ENCODE data around the gene MCCD1.
"Not testable (repeated sequence)": the region's sequence is repeated elsewhere in the genome, so short reads cannot be mapped to it uniquely, and the experiment has no call there.

Gene MCCD1

DNA sequence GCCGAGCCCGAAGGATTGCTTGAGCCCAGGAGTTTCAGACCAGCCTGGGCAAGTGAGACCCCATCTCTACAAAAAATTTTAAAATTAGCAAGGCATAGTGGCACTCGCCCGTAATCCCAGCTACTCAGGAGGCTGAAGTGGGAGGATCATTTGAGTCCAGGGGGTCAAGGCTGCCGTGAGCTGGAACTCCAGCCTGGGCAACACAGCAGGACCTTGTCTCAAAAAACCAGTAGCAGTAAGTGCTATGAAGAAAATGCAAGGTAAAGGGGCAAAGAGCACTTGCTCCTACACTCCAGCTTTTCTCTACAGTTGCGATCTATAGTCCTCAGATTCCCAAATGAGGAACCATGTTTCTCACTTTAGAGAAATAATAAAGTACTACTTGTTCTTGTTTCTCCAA, 14.9 kb downstream of the MCCD1 start:
- DNase-seq (ENCODE audit: low read depth): no peak

- no peak for DNase-seq (ENCODE audit: low read depth)
These were observed 15.9 kb downstream of the MCCD1 start for GRCh38 chr6:31544676-31545075.

DNA sequence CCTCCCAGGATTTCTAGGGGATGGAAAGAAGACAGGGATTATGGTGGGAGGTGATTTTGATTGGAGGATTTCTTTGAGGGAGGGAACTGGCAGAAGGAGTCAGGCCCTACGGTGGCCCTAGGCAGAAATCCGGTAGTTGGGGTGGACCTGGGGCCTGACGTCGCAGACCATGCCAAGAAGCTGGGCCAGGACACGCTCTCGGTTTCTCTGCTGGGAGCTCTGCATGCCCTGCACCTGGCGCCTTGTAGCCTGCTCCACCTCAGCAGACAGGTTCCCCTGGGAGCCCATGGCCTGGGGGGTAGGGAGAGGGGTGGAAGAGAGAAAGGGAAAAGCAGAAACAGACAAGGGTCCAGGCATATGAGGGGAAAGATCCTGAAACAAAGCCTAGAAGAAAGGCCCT, 16.5 kb downstream of the MCCD1 start:
- DNase-seq (ENCODE audit: low read depth): no peak

DNA sequence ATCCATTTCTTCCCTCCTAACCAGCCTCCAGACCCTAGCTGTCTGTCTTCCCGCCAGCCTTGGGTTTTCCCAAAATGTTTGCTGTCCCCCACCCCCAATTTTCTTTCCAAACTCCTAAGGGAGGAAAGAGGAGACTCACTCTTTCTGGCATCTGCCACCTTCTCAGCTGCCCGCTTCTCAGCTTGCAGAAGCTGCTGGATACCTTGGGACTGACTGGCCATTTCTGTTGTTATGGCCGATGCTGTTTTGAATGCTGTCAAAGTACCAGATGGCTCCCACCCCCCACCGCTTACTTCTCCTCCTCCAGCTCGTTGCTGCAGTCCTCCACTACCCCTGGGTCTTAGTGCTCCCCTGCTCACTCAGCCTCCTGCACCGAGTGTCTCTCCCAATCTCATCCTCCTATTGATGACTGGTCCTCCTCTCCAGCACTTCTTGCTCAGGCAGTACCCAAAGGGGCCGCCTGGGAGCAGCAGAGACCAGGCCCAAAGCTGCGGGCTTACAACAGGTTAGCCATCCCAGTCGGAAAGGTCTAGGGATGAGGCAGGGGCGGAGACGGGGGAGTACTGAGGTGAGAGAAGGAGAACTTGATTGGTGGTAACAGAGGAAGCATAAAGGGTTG, 17.7 kb downstream of the MCCD1 start, which contains the start of gene ATP6V1G2:
ATP6V1G2 (minus strand) TSS at position 270 of the 619 bp plus-strand sequence; CDS start at position 221, 49 bp downstream.
- DNase-seq (ENCODE audit: low read depth): peak; percentile 84

- DNase-seq (ENCODE audit: low read depth): peak; percentile 94
These were observed 18.4 kb downstream of the MCCD1 start, which contains the start of gene NFKBIL1 for GRCh38 chr6:31546958-31547726. Gene NFKBIL1 (plus strand): TSS chr6:31547608. CDS start chr6:31547695, 87 bp downstream.

DNA sequence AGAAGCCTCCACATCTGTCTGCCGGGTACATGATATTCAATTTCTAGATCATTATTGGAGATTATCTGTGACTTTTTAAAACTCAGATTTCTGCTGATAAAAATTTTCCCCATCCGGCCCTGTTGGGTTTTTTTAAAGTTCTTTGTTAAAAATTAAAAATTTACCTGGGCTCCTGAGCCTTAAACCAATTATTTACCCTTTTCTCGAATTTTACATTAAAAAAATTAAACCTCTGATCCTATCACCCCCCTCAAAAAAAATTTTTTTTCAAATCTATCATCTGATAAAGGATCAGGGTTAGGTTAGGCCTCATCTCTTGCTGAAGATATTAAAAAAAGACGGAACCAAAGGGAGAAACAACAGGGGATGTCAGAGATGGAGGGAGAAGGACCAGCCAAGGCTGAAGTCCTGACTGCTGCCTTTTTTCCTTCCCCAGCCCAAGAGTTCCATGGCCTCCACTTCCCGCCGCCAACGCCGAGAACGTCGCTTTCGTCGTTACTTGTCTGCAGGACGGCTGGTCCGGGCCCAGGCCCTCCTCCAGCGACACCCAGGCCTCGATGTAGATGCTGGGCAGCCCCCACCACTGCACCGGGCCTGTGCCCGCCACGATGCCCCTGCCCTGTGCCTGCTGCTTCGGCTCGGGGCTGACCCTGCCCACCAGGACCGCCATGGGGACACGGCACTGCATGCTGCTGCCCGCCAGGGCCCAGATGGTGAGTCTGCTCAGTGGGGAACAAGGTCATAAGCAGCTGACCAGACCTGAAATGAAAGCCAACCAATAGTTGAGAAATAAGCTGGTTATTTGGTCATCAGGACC, 19.2 kb downstream of the MCCD1 start:
- no peak for DNase-seq (ENCODE audit: low read depth)

DNA sequence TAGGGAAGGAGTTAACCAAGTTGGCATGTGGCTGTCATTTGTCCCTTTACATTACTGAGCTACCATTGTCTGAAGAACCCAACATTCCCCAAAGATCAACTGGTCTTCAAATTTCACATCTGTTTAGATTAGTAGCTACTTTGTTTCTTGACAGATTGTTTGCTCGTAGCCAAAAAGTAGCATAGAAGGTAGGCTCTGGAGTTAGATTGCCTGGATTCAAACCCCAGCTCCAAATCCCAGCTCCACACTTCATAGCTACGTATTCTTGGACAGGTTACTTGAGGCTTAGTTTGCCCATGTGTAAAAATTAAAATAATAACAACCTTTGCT, 19.7 kb downstream of the MCCD1 start:
- DNase-seq (ENCODE audit: low read depth): no peak

DNA sequence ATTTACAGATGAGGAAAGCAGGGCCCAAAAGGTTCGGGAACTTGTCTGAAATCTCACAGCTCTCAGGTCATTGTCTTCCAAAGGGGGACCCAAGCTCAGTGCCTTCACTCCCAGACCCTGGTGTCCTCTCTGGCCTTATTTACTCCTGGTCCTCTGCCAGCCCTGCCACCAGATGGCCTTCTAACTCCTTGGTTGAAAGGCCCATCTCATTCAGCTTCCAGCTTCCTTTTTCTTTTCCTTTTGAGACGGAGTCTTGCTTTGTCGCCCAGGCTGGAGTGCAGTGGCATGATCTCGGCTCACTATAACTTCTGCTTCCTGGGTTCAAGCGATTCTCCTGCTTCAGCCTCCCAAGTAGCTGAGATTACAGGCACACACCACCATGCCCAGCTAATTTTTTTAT, 22.6 kb downstream of the MCCD1 start:
- DNase-seq (ENCODE audit: low read depth): not testable (repeated sequence)

DNA sequence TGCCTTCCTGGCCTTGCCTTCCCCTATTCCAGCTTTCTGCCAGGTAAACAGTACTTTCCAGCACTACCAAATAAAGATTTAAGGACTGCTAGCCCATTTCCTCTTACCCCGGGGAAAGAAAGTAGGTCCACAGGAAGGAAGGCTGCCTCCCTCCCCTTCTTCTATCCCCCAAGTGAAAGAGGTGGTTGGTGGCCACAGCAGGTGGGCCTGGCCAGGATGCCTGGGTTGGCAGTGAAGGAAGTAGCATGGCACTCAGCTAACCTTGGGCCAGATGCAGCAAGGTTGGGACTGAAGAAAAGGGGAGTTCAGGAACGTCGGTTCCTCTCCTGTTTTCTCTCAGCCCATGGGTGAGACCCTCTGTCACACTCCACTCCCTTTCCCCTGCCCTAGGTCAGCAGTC, 27.5 kb downstream of the MCCD1 start:
- no peak for DNase-seq (ENCODE audit: low read depth)

- DNase-seq (ENCODE audit: low read depth): no peak
These were observed 28.9 kb downstream of the MCCD1 start for GRCh38 chr6:31557443-31558317.

GRCh38 chr6:31558318-31558625, 29.5 kb downstream of the MCCD1 start:
- DNase-seq (ENCODE audit: low read depth): no peak

GRCh38 chr6:31558631-31559500, 30.1 kb downstream of the MCCD1 start:
- DNase-seq (ENCODE audit: low read depth): no peak

GRCh38 chr6:31559606-31559957, 30.8 kb downstream of the MCCD1 start:
- DNase-seq (ENCODE audit: low read depth): no peak

DNA sequence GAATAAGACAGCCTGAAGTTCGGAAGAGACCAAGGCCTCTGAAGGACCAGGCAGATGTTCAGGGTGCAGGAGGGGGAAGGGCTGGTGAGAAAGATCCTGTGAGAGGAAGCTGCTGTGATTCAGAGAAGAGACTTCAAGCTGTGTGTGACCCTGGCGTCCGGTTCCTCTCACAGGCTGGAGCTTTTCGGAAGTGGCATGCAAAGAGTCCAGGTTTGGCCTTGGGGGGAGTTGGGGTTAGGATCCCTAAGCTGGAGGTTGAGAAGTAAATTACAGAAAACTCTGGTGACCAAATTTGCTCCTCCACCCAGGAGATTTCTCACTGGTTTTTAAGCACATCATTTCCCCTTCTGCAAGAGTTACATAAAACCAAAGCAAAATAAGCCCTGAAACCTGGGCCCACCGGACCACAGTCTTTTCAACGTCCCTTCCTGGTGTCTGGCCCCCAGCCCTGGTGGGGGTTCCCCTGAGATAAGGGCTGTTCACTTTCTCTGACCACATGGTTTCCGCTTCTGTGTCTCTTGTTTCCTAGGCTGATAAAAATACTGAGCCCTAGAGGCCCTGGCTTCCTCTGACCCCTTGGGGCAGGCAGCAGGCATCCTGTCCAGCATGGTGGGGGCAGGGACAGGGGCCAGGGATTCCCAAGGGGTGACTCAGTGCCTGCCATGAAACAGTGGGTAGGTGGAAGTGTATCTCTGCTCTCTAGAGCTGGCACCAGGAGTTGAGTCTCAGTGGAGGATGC, 31.4 kb downstream of the MCCD1 start:
- DNase-seq (ENCODE audit: low read depth): peak; percentile 42

DNA sequence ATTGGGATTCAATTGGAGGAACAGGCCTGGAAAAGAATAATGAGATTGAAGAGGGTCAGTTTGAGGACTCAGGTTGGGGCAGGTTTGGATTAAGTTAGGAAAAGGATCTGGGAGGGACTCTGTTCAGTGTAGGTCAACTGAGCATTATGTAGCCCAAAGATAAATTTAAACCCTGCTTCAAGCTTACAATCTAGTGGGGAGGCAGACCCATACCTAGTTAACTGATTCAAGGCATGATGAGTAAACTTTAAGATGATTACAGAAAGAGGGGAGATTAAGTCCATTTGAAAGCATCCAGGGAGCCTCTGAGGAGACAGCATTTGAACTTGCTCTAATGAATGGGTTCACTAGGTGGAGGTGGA, 31.9 kb downstream of the MCCD1 start:
- DNase-seq (ENCODE audit: low read depth): no peak

GRCh38 chr6:31567531-31568370, 39.0 kb downstream of the MCCD1 start:
- DNase-seq (ENCODE audit: low read depth): no peak

DNA sequence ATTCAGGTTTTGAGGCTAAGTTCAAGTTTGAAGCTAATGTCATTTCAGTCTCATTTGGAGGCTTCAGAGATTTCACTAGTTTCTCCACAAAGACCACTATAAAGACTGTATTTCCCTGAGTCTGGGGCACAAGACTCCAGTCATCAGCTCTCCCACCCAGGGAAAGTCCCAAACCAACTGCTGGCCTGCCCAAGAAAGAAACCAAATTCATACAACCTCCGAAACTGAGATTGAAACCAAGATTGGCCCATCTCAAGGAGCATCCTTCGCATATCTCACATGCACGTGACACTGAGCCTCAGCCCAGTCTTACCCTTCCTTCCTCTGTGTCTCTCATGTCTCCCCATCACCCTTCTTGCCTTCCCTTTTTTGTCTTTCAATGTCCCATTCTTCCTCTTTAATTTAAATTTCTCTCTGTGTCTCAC, 39.8 kb downstream of the MCCD1 start:
- no peak for DNase-seq (ENCODE audit: low read depth)

DNA sequence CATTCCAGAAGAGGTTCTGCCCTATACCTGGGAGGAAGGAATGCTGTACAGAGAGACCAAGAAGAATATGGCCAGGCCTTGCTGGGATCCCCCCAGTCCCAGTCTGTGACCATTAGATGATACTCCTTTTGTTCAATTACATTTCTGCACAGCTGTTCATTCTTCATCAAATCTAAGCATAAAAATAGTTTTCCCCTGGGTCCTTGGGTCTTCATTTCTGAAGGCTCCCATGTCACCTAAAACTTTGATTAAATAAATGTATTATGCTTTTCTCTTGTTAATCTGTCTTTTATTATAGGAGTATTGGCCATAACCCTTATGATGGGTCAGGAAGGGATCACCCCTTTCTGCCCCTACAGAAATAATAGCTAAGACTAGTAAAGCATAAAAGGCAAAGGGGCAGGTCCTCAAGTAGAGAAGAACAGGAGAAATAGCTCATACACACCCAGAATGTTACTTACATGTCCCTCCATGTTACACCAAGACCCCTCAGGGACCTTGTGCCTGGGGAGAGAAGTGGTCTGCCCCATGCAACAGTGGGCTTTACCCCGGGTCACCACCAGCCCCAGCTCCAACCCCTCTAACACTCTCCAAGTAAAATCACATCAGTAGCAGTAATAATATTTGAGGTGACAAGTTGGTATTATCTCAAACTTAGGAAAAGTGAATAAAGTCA, 41.2 kb downstream of the MCCD1 start:
- no peak for DNase-seq (ENCODE audit: low read depth)
